ENCODE data around the gene SUPV3L1.

The SUPV3L1 gene

DNA sequence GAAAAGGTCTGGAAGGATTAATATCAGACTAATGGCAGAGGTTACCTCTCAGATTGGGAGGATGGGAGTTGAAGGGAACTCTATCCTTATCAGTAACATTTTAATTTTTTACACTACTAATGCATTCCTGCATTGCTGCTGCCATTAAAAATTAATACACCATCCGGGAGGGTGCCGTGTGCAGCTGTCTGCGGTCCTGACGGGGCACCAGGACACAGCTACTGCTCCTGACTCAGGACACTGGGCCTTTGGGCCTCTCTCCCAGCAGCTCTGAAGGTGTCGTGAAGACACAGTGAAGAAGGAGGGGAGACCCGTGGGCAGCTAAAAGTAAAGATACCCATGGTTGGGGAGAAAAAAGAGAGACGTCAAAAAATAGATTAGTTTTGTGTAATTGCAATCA is 74.8 kb downstream of the SUPV3L1 start:
- DNase-seq (ENCODE audit: extremely low spot score), result no peak
- TF ChIP-seq TARDBP (IDR thresholded peaks at IDR 0.05) (no peak), ARNT (IDR thresholded peaks at IDR 0.05) (no peak), FOXM1 (IDR thresholded peaks at IDR 0.05; ENCODE audit: borderline replicate concordance) (no peak), L3MBTL2 (conservative IDR thresholded peaks at IDR 0.05) (no peak), BHLHE40 (IDR thresholded peaks at IDR 0.05; ENCODE audit: borderline replicate concordance) (no peak), SP1 (IDR thresholded peaks at IDR 0.05) (no peak), LEF1 (IDR thresholded peaks at IDR 0.05; ENCODE audit: borderline replicate concordance) (no peak), HDGF (IDR thresholded peaks at IDR 0.05; ENCODE audit: borderline replicate concordance) (no peak), FOXA1 (IDR thresholded peaks at IDR 0.05) (no peak), FOXK2 (IDR thresholded peaks at IDR 0.05) (no peak), NFRKB (IDR thresholded peaks at IDR 0.05) (no peak), ELF4 (IDR thresholded peaks at IDR 0.05) (no peak), ZNF384 (IDR thresholded peaks at IDR 0.05) (no peak)
- TF ChIP-seq, protein P1, sequence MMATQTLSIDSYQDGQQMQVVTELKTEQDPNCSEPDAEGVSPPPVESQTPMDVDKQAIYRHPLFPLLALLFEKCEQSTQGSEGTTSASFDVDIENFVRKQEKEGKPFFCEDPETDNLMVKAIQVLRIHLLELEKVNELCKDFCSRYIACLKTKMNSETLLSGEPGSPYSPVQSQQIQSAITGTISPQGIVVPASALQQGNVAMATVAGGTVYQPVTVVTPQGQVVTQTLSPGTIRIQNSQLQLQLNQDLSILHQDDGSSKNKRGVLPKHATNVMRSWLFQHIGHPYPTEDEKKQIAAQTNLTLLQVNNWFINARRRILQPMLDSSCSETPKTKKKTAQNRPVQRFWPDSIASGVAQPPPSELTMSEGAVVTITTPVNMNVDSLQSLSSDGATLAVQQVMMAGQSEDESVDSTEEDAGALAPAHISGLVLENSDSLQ (IDR thresholded peaks at IDR 0.05), result no peak
- POLR2A ChIA-PET, result no interaction called here
- CTCF ChIA-PET, result no interaction called here
